Ishikawa (cell line): ENCODE data around the gene SNAP29.

ENCODE experiments used
- FOXM1 ChIP-seq: IDR thresholded peaks from 2 replicates; pipeline ENCODE4 v1.6.1; 2012; ENCODE audit warnings: low read depth, borderline replicate concordance
- MAX ChIP-seq: IDR thresholded peaks from 2 replicates; pipeline ENCODE4 v1.6.1; 2012

GRCh38 chr22:20864186-20864908, 5.5 kb downstream of the SNAP29 start:
- no peak for TF ChIP-seq MAX
- TF ChIP-seq FOXM1: no peak
